ENCODE results near the gene MAD2L1BP.
A peak's percentile ranks its signal among the peaks of the same experiment; 100 is the strongest.

Gene MAD2L1BP

GRCh38 chr6:43683708-43684455, 48.2 kb downstream of the MAD2L1BP start:
- no peak for DNase-seq

DNA sequence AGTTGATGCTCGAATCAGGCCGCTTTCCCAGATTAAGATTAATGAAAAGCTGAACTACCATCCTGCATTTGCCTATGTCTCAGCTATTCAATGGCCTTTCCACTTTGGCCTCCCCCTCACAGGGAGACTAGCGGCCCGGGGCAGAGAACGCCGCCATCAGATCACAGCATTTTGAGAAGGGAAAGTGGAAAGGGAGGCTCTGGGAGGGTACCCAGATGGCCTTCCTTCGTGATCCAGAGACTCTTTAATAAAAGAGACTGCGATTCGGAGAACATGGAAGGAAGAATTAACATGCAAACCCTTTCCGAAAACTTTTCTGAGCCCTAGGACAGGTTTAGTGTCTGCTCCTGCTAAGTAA, 51.4 kb downstream of the MAD2L1BP start:
- DNase-seq, result no peak

DNA sequence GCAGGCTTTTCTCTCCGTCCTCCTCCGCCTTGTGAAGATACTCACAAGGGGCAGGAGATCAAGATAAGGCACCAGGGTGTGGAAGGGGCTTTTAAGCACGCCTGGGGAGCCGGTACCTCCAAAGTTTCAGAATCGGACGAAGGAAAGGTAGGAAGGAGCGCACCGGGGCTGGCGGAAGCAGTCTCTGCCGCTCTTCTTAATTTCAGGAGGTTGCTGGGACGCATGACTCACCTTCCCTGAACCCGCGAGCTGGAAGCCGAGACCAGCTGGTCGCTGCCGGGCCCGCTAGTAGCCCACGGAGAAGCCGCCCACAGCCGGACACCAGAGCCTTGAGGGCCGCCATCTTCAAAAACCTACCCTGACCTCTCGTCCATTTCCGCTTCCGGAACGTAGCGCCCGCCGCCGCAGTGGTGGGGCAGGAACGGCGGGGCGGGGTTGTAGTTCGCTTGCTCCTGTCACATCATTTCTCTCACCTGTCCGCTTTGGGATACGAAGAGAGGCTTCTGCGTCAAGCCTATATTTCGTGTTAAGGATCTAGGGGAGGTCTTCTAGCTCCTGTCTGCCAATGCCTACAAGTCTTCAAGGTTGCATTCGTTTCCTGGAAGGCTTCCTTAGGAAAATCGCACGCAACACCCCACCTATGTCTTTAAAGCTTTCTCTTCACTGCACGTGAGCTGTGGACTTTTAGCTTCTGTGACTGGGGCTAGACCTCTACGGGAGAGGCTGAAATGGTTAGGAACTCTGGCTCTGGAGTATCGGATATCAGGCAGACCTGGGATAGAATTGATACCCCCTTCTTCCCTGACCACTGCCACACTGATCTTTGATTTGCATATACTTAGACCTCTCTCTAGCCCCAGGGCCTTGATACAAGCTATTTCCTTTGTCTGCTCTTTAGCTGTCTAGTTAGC, 52.1 kb downstream of the MAD2L1BP start, which contains the start of gene MRPS18A:
TSS of gene MRPS18A (minus strand) at position 355 of the 911 bp plus-strand sequence. CDS start at position 343, 12 bp downstream.
- DNase-seq, result peak; percentile 64

GRCh38 chr6:43689421-43689820, 53.8 kb downstream of the MAD2L1BP start:
- DNase-seq, result no peak

Data from NCI-H2227 treated with DMSO at 0.1 percent for 48 hours (cell line).